Rectal smooth muscle tissue (tissue), 1 donor: Measurements from ENCODE around the gene IQCF6.

Experiments used
- H3K27ac ChIP-seq: one replicate; pipeline ENCODE4 v1.7.0; 2013; ENCODE audit warnings: low read depth, low read length, inconsistent platforms
- H3K27me3 ChIP-seq: one replicate; pipeline ENCODE4 v1.7.0; 2013; ENCODE audit warnings: low read length; ENCODE audit not compliant: control insufficient read depth, insufficient read depth
- H3K36me3 ChIP-seq: one replicate; pipeline ENCODE4 v1.7.0; 2013; ENCODE audit warnings: low read length; ENCODE audit not compliant: control insufficient read depth, insufficient read depth
- H3K4me1 ChIP-seq: one replicate; pipeline ENCODE4 v1.7.0; 2013; ENCODE audit warnings: low read length; ENCODE audit not compliant: control insufficient read depth, insufficient read depth
- H3K4me3 ChIP-seq: one replicate; pipeline ENCODE4 v1.7.0; 2013; ENCODE audit warnings: low read length
- H3K9ac ChIP-seq: one replicate; pipeline ENCODE4 v1.7.0; 2013; ENCODE audit warnings: low read length

The IQCF6 gene

GRCh38 chr3:51729042-51729633 lies 49.9 kb downstream of the IQCF6 start:
- H3K36me3 ChIP-seq: no peaks in the 10 kb centered on the region
- no peaks in the 10 kb centered on the region for H3K27me3 ChIP-seq
- H3K9ac ChIP-seq: no peak overlapping the region
- no peak overlapping the region for H3K27ac ChIP-seq
- no peak overlapping the region for H3K4me3 ChIP-seq
- H3K4me1 ChIP-seq: no peaks in the 10 kb centered on the region
